DOHH2 (cell line): ENCODE results near the gene TSHZ2.

Experiments
- H3F3A ChIP-seq: fragments of 200-600 bp; sonication (generic), shearing (Covaris generic); 2 replicates; pipeline ENCODE4 v1.6.0; 2016; ENCODE audit warnings: antibody characterized with exemption, mild to moderate bottlenecking; ENCODE audit not compliant: control insufficient read depth, insufficient read depth
- H3K27ac ChIP-seq: fragments of 200-600 bp; sonication (generic); 2 replicates; pipeline ENCODE4 v1.5.1; 2014; ENCODE audit warnings: low read depth, mild to moderate bottlenecking, low read length, moderate library complexity
- H3K27me3 ChIP-seq: fragments of 200-600 bp; sonication (generic); 2 replicates; pipeline ENCODE4 v1.6.1; 2014; ENCODE audit warnings: mild to moderate bottlenecking, low read length, mixed read lengths; ENCODE audit not compliant: control insufficient read depth
- H3K36me3 ChIP-seq: fragments of 200-600 bp; sonication (generic); 2 replicates; pipeline ENCODE4 v1.6.1; 2014; ENCODE audit warnings: mild to moderate bottlenecking, low read length, moderate library complexity, mixed read lengths; ENCODE audit not compliant: control insufficient read depth
- H3K4me1 ChIP-seq: fragments of 200-600 bp; sonication (generic); 2 replicates; pipeline ENCODE4 v1.6.1; 2014; ENCODE audit warnings: mild to moderate bottlenecking, low read length, mixed read lengths; ENCODE audit not compliant: control insufficient read depth
- H3K4me2 ChIP-seq: fragments of 200-600 bp; sonication (generic); 2 replicates; pipeline ENCODE4 v1.6.0; 2014; ENCODE audit warnings: mild to moderate bottlenecking, low read length, moderate library complexity
- H3K4me3 ChIP-seq: fragments of 200-600 bp; sonication (generic); 2 replicates; pipeline ENCODE4 v1.5.1; 2014; ENCODE audit warnings: mild to moderate bottlenecking, low read length, mixed read lengths
- H3K79me2 ChIP-seq: fragments of 200-600 bp; sonication (generic); 2 replicates; pipeline ENCODE4 v1.6.1; 2014; ENCODE audit warnings: mild to moderate bottlenecking, low read length, mixed read lengths; ENCODE audit not compliant: control insufficient read depth
- H3K9me2 ChIP-seq: fragments of 200-600 bp; sonication (generic); replicated peaks from 2 replicates; pipeline ENCODE4 v1.6.1; 2014; ENCODE audit warnings: mild to moderate bottlenecking, low read length, mixed read lengths; ENCODE audit not compliant: control insufficient read depth
- H3K9me3 ChIP-seq: fragments of 200-600 bp; sonication (generic); 2 replicates; pipeline ENCODE4 v1.6.1; 2014; ENCODE audit warnings: antibody characterized with exemption, low read length, mixed read lengths; ENCODE audit not compliant: control insufficient read depth, insufficient read depth
- H4K20me1 ChIP-seq: fragments of 200-600 bp; sonication (generic); 2 replicates; pipeline ENCODE4 v1.6.0; 2014; ENCODE audit warnings: low read depth, mild to moderate bottlenecking, antibody characterized with exemption, low read length, moderate library complexity; ENCODE audit not compliant: control insufficient read depth, insufficient read depth
- EZH2phosphoT487 ChIP-seq: fragments of 200-600 bp; sonication (generic); IDR thresholded peaks from 2 replicates; pipeline ENCODE4 v1.6.1; 2017; ENCODE audit warnings: borderline replicate concordance, mild to moderate bottlenecking, antibody characterized with exemption, low read length, moderate library complexity, mixed read lengths
- TF ChIP-seq, protein P1 (sequence below): fragments of 200-600 bp; sonication (generic); IDR thresholded peaks from one replicate; pipeline ENCODE4 v1.5.1; 2014; ENCODE audit warnings: antibody characterized with exemption, mild to moderate bottlenecking, low read depth, low read length; ENCODE audit not compliant: poor library complexity, severe bottlenecking

The TSHZ2 gene

DNA sequence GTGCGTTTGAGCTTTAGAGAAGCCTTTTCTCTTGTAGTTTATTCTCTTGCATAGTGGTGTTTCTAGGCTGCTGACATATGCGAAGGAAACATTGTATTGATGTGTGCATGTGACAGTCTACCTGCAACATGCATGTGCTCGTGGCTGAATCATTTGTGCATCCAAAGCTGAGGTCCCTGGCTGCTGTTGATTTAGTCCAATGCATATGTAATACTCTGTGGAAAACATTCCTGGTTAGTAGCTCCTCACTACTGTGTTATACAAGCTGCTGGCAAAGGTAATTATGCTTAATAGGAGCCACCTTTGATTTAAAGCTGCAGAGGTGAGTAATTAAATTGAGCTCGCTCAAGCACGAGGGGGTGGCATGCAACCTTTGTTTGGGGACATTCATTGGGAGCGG, 24.5 kb downstream of the TSHZ2 start:
- H4K20me1 ChIP-seq = no peaks in the 10 kb centered on the region
- no peak overlapping the region for H3K4me2 ChIP-seq
- H3K4me3 ChIP-seq = no peak overlapping the region
- no peak overlapping the region for H3K27ac ChIP-seq
- no peak for TF ChIP-seq EZH2phosphoT487
- TF ChIP-seq, protein P1, sequence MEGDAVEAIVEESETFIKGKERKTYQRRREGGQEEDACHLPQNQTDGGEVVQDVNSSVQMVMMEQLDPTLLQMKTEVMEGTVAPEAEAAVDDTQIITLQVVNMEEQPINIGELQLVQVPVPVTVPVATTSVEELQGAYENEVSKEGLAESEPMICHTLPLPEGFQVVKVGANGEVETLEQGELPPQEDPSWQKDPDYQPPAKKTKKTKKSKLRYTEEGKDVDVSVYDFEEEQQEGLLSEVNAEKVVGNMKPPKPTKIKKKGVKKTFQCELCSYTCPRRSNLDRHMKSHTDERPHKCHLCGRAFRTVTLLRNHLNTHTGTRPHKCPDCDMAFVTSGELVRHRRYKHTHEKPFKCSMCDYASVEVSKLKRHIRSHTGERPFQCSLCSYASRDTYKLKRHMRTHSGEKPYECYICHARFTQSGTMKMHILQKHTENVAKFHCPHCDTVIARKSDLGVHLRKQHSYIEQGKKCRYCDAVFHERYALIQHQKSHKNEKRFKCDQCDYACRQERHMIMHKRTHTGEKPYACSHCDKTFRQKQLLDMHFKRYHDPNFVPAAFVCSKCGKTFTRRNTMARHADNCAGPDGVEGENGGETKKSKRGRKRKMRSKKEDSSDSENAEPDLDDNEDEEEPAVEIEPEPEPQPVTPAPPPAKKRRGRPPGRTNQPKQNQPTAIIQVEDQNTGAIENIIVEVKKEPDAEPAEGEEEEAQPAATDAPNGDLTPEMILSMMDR = no peak
- peaks cover 27% of the 10 kb centered on the region for H3K4me1 ChIP-seq
- H3K9me3 ChIP-seq = no peaks in the 10 kb centered on the region
- H3F3A ChIP-seq = peaks cover 5% of the 10 kb centered on the region
- no peaks in the 10 kb centered on the region for H3K27me3 ChIP-seq
- no peaks in the 10 kb centered on the region for H3K79me2 ChIP-seq
- no peaks in the 10 kb centered on the region for H3K9me2 ChIP-seq
- no peaks in the 10 kb centered on the region for H3K36me3 ChIP-seq

DNA sequence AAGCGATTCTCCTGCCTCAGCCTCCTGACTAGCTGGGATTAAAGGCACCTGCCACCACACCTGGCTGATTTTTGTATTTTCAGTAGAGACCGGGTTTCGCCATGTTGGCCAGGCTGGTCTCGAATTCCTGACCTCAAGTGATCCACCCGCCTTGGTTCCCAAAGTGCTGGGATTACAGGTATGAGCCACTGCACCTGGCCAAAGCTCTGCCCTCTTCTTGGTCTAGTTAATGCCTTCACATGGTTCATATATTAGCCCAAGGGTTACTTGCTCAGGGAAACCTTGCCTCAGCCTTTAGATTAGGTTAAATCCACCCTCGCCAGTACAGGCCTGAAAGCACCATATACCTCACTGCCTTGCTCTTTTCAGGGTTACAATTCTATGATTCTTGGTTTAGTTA, 26.1 kb downstream of the TSHZ2 start:
- Histone ChIP-seq H3K9me3 (no peaks in the 10 kb centered on the region), H3K4me1 (peaks cover 42% of the 10 kb centered on the region), H3K79me2 (no peaks in the 10 kb centered on the region)

DNA sequence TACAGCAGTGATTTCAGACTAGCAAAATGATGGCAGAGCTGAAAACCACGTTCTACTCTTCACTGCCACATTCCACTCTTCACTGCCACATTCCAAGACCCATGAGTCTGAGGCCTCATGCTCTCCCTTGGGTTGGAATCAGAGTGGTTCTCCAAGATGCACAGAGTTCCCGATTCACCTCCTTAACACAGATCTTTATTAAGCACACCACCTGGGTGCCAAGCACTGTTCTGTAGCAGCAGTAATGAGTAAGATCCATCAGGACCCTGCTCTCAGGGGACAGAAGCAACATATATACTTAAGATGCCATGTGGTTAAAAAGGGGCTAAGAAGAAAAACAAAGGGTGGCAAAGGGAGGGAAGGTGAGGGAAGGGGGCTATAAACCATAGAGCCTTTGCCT, 26.9 kb downstream of the TSHZ2 start:
- Histone ChIP-seq H3K4me2 (no peak overlapping the region), H3F3A (peaks cover 20% of the 10 kb centered on the region), H3K9me3 (no peaks in the 10 kb centered on the region), H3K27me3 (no peaks in the 10 kb centered on the region), H4K20me1 (no peaks in the 10 kb centered on the region), H3K79me2 (no peaks in the 10 kb centered on the region), H3K4me1 (peaks cover 50% of the 10 kb centered on the region), H3K9me2 (no peaks in the 10 kb centered on the region), H3K27ac (no peak overlapping the region), H3K36me3 (peaks cover 7% of the 10 kb centered on the region; the same call in 1 of the 2 replicates), H3K4me3 (no peak overlapping the region)
- TF ChIP-seq, protein P1 = no peak
- TF ChIP-seq EZH2phosphoT487 = no peak

More for the DNA sequence above, 26.1 kb downstream of the TSHZ2 start:
- Histone ChIP-seq H3K27ac (no peak overlapping the region), H3F3A (peaks cover 20% of the 10 kb centered on the region), H4K20me1 (no peaks in the 10 kb centered on the region), H3K27me3 (no peaks in the 10 kb centered on the region), H3K4me2 (no peak overlapping the region), H3K9me2 (no peaks in the 10 kb centered on the region), H3K36me3 (peaks cover 7% of the 10 kb centered on the region; the same call in 1 of the 2 replicates), H3K4me3 (no peak overlapping the region)
- TF ChIP-seq, protein P1 = no peak
- TF ChIP-seq EZH2phosphoT487 = no peak
